ENCODE results near the gene CLDN7.

Gene CLDN7

GRCh38 chr17:7238420-7239090 is 23.7 kb downstream of the CLDN7 start:
- no peak for DNase-seq
- Histone ChIP-seq H2BK5ac (ENCODE audit: low read length) (peak overlapping the region; percentile 84), H3K9ac (ENCODE audit: low read length) (peak overlapping the region; percentile 99), H3K56ac (ENCODE audit: low read length) (peak overlapping the region; percentile 98), H3K4me3 (ENCODE audit: low read length) (peak overlapping the region; percentile 99), H3K27me3 (ENCODE audit: insufficient read depth, low read length, poor library complexity) (no peaks in the 10 kb centered on the region), H2AK5ac (ENCODE audit: low read length) (peak overlapping the region; percentile 81), H4K5ac (ENCODE audit: low read length) (no peak overlapping the region), H4K8ac (ENCODE audit: low read depth, low read length) (peak overlapping the region; percentile 92), H3K79me2 (ENCODE audit: control insufficient read depth, insufficient read depth, low read length) (peaks cover 48% of the 10 kb centered on the region), H3K23ac (ENCODE audit: low read length) (peak overlapping the region; percentile 57), H2BK120ac (ENCODE audit: low read depth, low read length) (peak overlapping the region; percentile 73), H3K4me1 (ENCODE audit: control insufficient read depth, low read depth, low read length) (peaks cover 9% of the 10 kb centered on the region), H3K18ac (ENCODE audit: low read length) (peak overlapping the region; percentile 97), H3K27ac (ENCODE audit: low read depth, low read length) (peak overlapping the region; percentile 94), H3K79me1 (ENCODE audit: low read length) (peaks cover 17% of the 10 kb centered on the region), H3K4me2 (ENCODE audit: low read length) (peak overlapping the region; percentile 26), H3K4ac (ENCODE audit: low read depth, low read length) (peak overlapping the region; percentile 99), H3K36me3 (ENCODE audit: control insufficient read depth, insufficient read depth, low read length) (peaks cover 17% of the 10 kb centered on the region), H2BK15ac (replicated peaks; ENCODE audit: low read depth) (no peak overlapping the region)
- WGBS (ENCODE audit: extremely low coverage, insufficient coverage, low lambda C conversion rate) = no CpG with 5 or more reads among the region's 39 CpGs

- no peak overlapping the region for H2AK5ac ChIP-seq (ENCODE audit: low read length)
- H3K36me3 ChIP-seq (ENCODE audit: control insufficient read depth, insufficient read depth, low read length) = peaks cover 17% of the 10 kb centered on the region
- H3K56ac ChIP-seq (ENCODE audit: low read length) = peak overlapping the region; percentile 98
- peak overlapping the region; percentile 77 for H3K4me2 ChIP-seq (ENCODE audit: low read length)
- H3K9ac ChIP-seq (ENCODE audit: low read length) = peak overlapping the region; percentile 99
- WGBS (ENCODE audit: extremely low coverage, insufficient coverage, low lambda C conversion rate) = no CpG with 5 or more reads among the region's 73 CpGs
- peak overlapping the region; percentile 73 for H2BK120ac ChIP-seq (ENCODE audit: low read depth, low read length)
- peaks cover 9% of the 10 kb centered on the region for H3K4me1 ChIP-seq (ENCODE audit: control insufficient read depth, low read depth, low read length)
- H3K27me3 ChIP-seq (ENCODE audit: insufficient read depth, low read length, poor library complexity) = no peaks in the 10 kb centered on the region
- peaks cover 19% of the 10 kb centered on the region for H3K79me1 ChIP-seq (ENCODE audit: low read length)
- H3K4me3 ChIP-seq (ENCODE audit: low read length) = peak overlapping the region; percentile 99
- H2BK5ac ChIP-seq (ENCODE audit: low read length) = no peak overlapping the region
- DNase-seq = peak; percentile 71
- H3K27ac ChIP-seq (ENCODE audit: low read depth, low read length) = peak overlapping the region; percentile 94
- peak overlapping the region; percentile 85 for H3K23ac ChIP-seq (ENCODE audit: low read length)
- H3K18ac ChIP-seq (ENCODE audit: low read length) = peak overlapping the region; percentile 97
- H2BK15ac ChIP-seq (replicated peaks; ENCODE audit: low read depth) = no peak overlapping the region
- H4K5ac ChIP-seq (ENCODE audit: low read length) = no peak overlapping the region
- no peak overlapping the region for H4K8ac ChIP-seq (ENCODE audit: low read depth, low read length)
- H3K79me2 ChIP-seq (ENCODE audit: control insufficient read depth, insufficient read depth, low read length) = peaks cover 53% of the 10 kb centered on the region
- H3K4ac ChIP-seq (ENCODE audit: low read depth, low read length) = peak overlapping the region; percentile 99
Measured at GRCh38 chr17:7237761-7238419, 24.4 kb downstream of the CLDN7 start.

GRCh38 chr17:7237266-7237760 is 25.0 kb downstream of the CLDN7 start:
- Histone ChIP-seq H3K56ac (ENCODE audit: low read length) (peak overlapping the region; percentile 80), H3K27me3 (ENCODE audit: insufficient read depth, low read length, poor library complexity) (no peaks in the 10 kb centered on the region), H3K27ac (ENCODE audit: low read depth, low read length) (peak overlapping the region; percentile 94), H4K5ac (ENCODE audit: low read length) (no peak overlapping the region), H2BK5ac (ENCODE audit: low read length) (no peak overlapping the region), H3K79me1 (ENCODE audit: low read length) (peaks cover 19% of the 10 kb centered on the region), H3K79me2 (ENCODE audit: control insufficient read depth, insufficient read depth, low read length) (peaks cover 57% of the 10 kb centered on the region), H3K4me3 (ENCODE audit: low read length) (peak overlapping the region; percentile 49), H2BK120ac (ENCODE audit: low read depth, low read length) (no peak overlapping the region), H3K4me2 (ENCODE audit: low read length) (peak overlapping the region; percentile 77), H4K8ac (ENCODE audit: low read depth, low read length) (no peak overlapping the region), H3K9ac (ENCODE audit: low read length) (peak overlapping the region; percentile 83), H3K23ac (ENCODE audit: low read length) (no peak overlapping the region), H2BK15ac (replicated peaks; ENCODE audit: low read depth) (no peak overlapping the region), H3K36me3 (ENCODE audit: control insufficient read depth, insufficient read depth, low read length) (peaks cover 17% of the 10 kb centered on the region), H3K4ac (ENCODE audit: low read depth, low read length) (no peak overlapping the region), H2AK5ac (ENCODE audit: low read length) (no peak overlapping the region), H3K18ac (ENCODE audit: low read length) (no peak overlapping the region), H3K4me1 (ENCODE audit: control insufficient read depth, low read depth, low read length) (peaks cover 12% of the 10 kb centered on the region)
- WGBS (ENCODE audit: extremely low coverage, insufficient coverage, low lambda C conversion rate) = no CpG with 5 or more reads among the region's 6 CpGs
- DNase-seq = no peak

GRCh38 chr17:7236808-7237207 is 25.5 kb downstream of the CLDN7 start:
- Histone ChIP-seq H4K8ac (ENCODE audit: low read depth, low read length) (no peak overlapping the region), H3K9ac (ENCODE audit: low read length) (peak overlapping the region; percentile 83), H2AK5ac (ENCODE audit: low read length) (no peak overlapping the region), H3K4me3 (ENCODE audit: low read length) (no peak overlapping the region), H3K4ac (ENCODE audit: low read depth, low read length) (no peak overlapping the region), H3K79me2 (ENCODE audit: control insufficient read depth, insufficient read depth, low read length) (peaks cover 61% of the 10 kb centered on the region), H3K23ac (ENCODE audit: low read length) (no peak overlapping the region), H3K56ac (ENCODE audit: low read length) (peak overlapping the region; percentile 25), H3K4me1 (ENCODE audit: control insufficient read depth, low read depth, low read length) (peaks cover 16% of the 10 kb centered on the region), H3K36me3 (ENCODE audit: control insufficient read depth, insufficient read depth, low read length) (peaks cover 17% of the 10 kb centered on the region), H4K5ac (ENCODE audit: low read length) (no peak overlapping the region), H2BK15ac (replicated peaks; ENCODE audit: low read depth) (no peak overlapping the region), H2BK5ac (ENCODE audit: low read length) (no peak overlapping the region), H3K4me2 (ENCODE audit: low read length) (no peak overlapping the region), H3K18ac (ENCODE audit: low read length) (no peak overlapping the region), H2BK120ac (ENCODE audit: low read depth, low read length) (no peak overlapping the region), H3K79me1 (ENCODE audit: low read length) (peaks cover 23% of the 10 kb centered on the region), H3K27ac (ENCODE audit: low read depth, low read length) (no peak overlapping the region), H3K27me3 (ENCODE audit: insufficient read depth, low read length, poor library complexity) (no peaks in the 10 kb centered on the region)
- no peak for DNase-seq
- 100% methylated on average over 1 of the region's 6 CpGs for WGBS (ENCODE audit: extremely low coverage, insufficient coverage, low lambda C conversion rate)

- DNase-seq = no peak
- H3K4ac ChIP-seq (ENCODE audit: low read depth, low read length) = no peak overlapping the region
Measured at GRCh38 chr17:7235693-7236665, 26.3 kb downstream of the CLDN7 start.

More at GRCh38 chr17:7235693-7236665, 26.3 kb downstream of the CLDN7 start:
- H3K27ac ChIP-seq (ENCODE audit: low read depth, low read length) = no peak overlapping the region
- no peak overlapping the region for H3K9ac ChIP-seq (ENCODE audit: low read length)
- H3K4me2 ChIP-seq (ENCODE audit: low read length) = no peak overlapping the region
- no peaks in the 10 kb centered on the region for H3K27me3 ChIP-seq (ENCODE audit: insufficient read depth, low read length, poor library complexity)
- H4K8ac ChIP-seq (ENCODE audit: low read depth, low read length) = no peak overlapping the region
- H3K36me3 ChIP-seq (ENCODE audit: control insufficient read depth, insufficient read depth, low read length) = peaks cover 17% of the 10 kb centered on the region
- no peak overlapping the region for H2BK15ac ChIP-seq (replicated peaks; ENCODE audit: low read depth)
- H2BK5ac ChIP-seq (ENCODE audit: low read length) = no peak overlapping the region
- no peak overlapping the region for H4K5ac ChIP-seq (ENCODE audit: low read length)
- no CpG with 5 or more reads among the region's 22 CpGs for WGBS (ENCODE audit: extremely low coverage, insufficient coverage, low lambda C conversion rate)
- H3K79me1 ChIP-seq (ENCODE audit: low read length) = peaks cover 21% of the 10 kb centered on the region
- peaks cover 58% of the 10 kb centered on the region for H3K79me2 ChIP-seq (ENCODE audit: control insufficient read depth, insufficient read depth, low read length)
- peaks cover 12% of the 10 kb centered on the region for H3K4me1 ChIP-seq (ENCODE audit: control insufficient read depth, low read depth, low read length)
- no peak overlapping the region for H3K18ac ChIP-seq (ENCODE audit: low read length)
- no peak overlapping the region for H3K4me3 ChIP-seq (ENCODE audit: low read length)
- H2BK120ac ChIP-seq (ENCODE audit: low read depth, low read length) = no peak overlapping the region
- H3K23ac ChIP-seq (ENCODE audit: low read length) = no peak overlapping the region
- H2AK5ac ChIP-seq (ENCODE audit: low read length) = no peak overlapping the region
- H3K56ac ChIP-seq (ENCODE audit: low read length) = no peak overlapping the region
